K562 (cell line): ENCODE measurements around the gene ACTR3. TPM values are rescaled to one million over a fixed set of nuclear protein-coding genes. Genes with fewer than 3 reads are reported as not detected.

ENCODE experiments used
- ATAC-seq: fragments of 200-7000 bp; cut with Tn5 transposase; 3 replicates; pipeline ENCODE4 v1.9.1; 2020; ENCODE audit warnings: moderate library complexity
- BruUV-seq: library from RNA; stranded (reverse); fragments of 400-500 nt; replicated peaks from 2 replicates; lab custom pipeline; 2021; lab: Mats Ljungman, UMichigan
- CTCF ChIA-PET: fragments of 300-600 bp; formaldehyde crosslinking; extraction: SDS; loops from one replicate; lab custom pipeline; 2021; ENCODE audit warnings: low intra/inter-chr PET ratio; lab: Yijun Ruan, JAX
- POLR2A ChIA-PET: fragments of 300-600, 350-650 bp; sonication (Branson Sonifier 250); formaldehyde crosslinking; extraction: SDS; loops from one replicate; lab custom pipeline; 2021; ENCODE audit warnings: antibody characterized with exemption, inconsistent platforms; lab: Yijun Ruan, JAX
- DNase-seq, 4 experiments: peaks; one replicate each; pipeline versions ENCODE4 v3.0.0 to v3.0.0-alpha.2; 2011 to 2018; ENCODE audit warnings: low spot score in 3 of 4, mixed read lengths in 3 of 4; ENCODE audit errors: extremely low read depth in 1 of 4
- FAIRE-seq: peaks from 2 replicates; lab custom pipeline; 2011; peaks lifted over from hg19 to GRCh38; lab: Jason Lieb, UNC
- H2AFZ ChIP-seq: 2 replicates; pipeline ENCODE4 v1.6.0; 2011; ENCODE audit warnings: low read depth, low read length, control low read depth, inconsistent platforms
- H3K27ac ChIP-seq: fragments of 200-600 bp; 3 replicates; pipeline ENCODE4 v1.8.0; 2011; ENCODE audit warnings: low read depth, mild to moderate bottlenecking, control low read depth, inconsistent platforms, low read length, moderate library complexity, mixed read lengths; ENCODE audit errors: extremely low read depth
- H3K27me3 ChIP-seq, 2 experiments: fragments of 300-600 bp in 1 of 2; 2 replicates in 1 of 2; 3 replicates in 1 of 2; pipeline versions ENCODE4 v1.6.0 to v1.8.0; 2011; ENCODE audit warnings: inconsistent platforms in 2 of 2, low read length in 2 of 2, mild to moderate bottlenecking in 1 of 2, mixed read lengths in 1 of 2, moderate library complexity in 1 of 2; ENCODE audit not compliant: control insufficient read depth in 2 of 2, insufficient read depth in 2 of 2
- H3K36me3 ChIP-seq: fragments of 300-600 bp; 3 replicates; pipeline ENCODE4 v1.8.0; 2011; ENCODE audit warnings: mild to moderate bottlenecking, low read length, inconsistent platforms; ENCODE audit not compliant: control insufficient read depth, insufficient read depth
- H3K4me1 ChIP-seq, 2 experiments: fragments of 200-600 bp in 1 of 2; replicated peaks in 1 of 2; 2 replicates in 1 of 2; 3 replicates in 1 of 2; pipeline versions ENCODE4 v1.5.1 to v1.8.0; 2011; ENCODE audit warnings: inconsistent platforms in 2 of 2, low read length in 2 of 2, mild to moderate bottlenecking in 1 of 2, mixed read lengths in 1 of 2, moderate library complexity in 1 of 2; ENCODE audit not compliant: control insufficient read depth in 2 of 2, insufficient read depth in 2 of 2
- H3K4me2 ChIP-seq: 2 replicates; pipeline ENCODE4 v1.6.1; 2011; ENCODE audit warnings: low read length, control low read depth, inconsistent platforms, mixed read lengths; ENCODE audit not compliant: insufficient read depth
- H3K4me3 ChIP-seq: fragments of 200-600 bp; sonication (generic), shearing (Covaris generic); 2 replicates; pipeline ENCODE4 v1.5.1; 2016; ENCODE audit warnings: control low read depth, inconsistent platforms
- H3K79me2 ChIP-seq: fragments of 200-600 bp; 3 replicates; pipeline ENCODE4 v1.8.0; 2011; ENCODE audit warnings: low read length, inconsistent platforms; ENCODE audit not compliant: control insufficient read depth, insufficient read depth
- H3K9ac ChIP-seq, 2 experiments: 2 replicates each; pipeline versions ENCODE4 v1.6.0 to v1.6.1; 2011; ENCODE audit warnings: low read depth in 2 of 2, low read length in 2 of 2, control low read depth in 1 of 2, inconsistent platforms in 1 of 2, mild to moderate bottlenecking in 1 of 2, mixed read lengths in 1 of 2; ENCODE audit not compliant: insufficient read depth in 1 of 2
- H3K9me1 ChIP-seq: one replicate; pipeline ENCODE4 v1.6.0; 2011; ENCODE audit warnings: inconsistent platforms, mild to moderate bottlenecking, low read length, moderate library complexity; ENCODE audit not compliant: control insufficient read depth, insufficient read depth
- H3K9me3 ChIP-seq: replicated peaks from 2 replicates; pipeline ENCODE4 v1.5.1; 2011; ENCODE audit warnings: low read depth, low read length, inconsistent platforms; ENCODE audit not compliant: control insufficient read depth, insufficient read depth
- H4K20me1 ChIP-seq: replicated peaks from 2 replicates; pipeline ENCODE4 v1.6.1; 2011; ENCODE audit warnings: low read length, inconsistent platforms, mixed read lengths; ENCODE audit not compliant: control insufficient read depth, insufficient read depth
- GABPB2 ChIP-seq: fragments of 250-450 bp; sonication (Bioruptor Pico); conservative IDR thresholded peaks from 2 replicates; pipeline ENCODE4 v1.5.1; 2021; ENCODE audit warnings: mild to moderate bottlenecking
- KAT8 ChIP-seq: fragments of 450-650 bp; IDR thresholded peaks from 2 replicates; pipeline ENCODE4 v1.6.1; 2016; ENCODE audit warnings: low read depth, mild to moderate bottlenecking
- POU5F1 ChIP-seq: fragments of 150-350 bp; IDR thresholded peaks from 2 replicates; pipeline ENCODE4 v1.6.1; 2014; ENCODE audit warnings: borderline replicate concordance, low read length, low read depth, mild to moderate bottlenecking; ENCODE audit not compliant: partially characterized antibody
- PYGO2 ChIP-seq: fragments of 450-650 bp; IDR thresholded peaks from 2 replicates; pipeline ENCODE4 v1.6.1; 2016; ENCODE audit warnings: mild to moderate bottlenecking, missing genetic modification characterization, moderate library complexity, missing compliant biosample characterization
- SPI1 ChIP-seq: IDR thresholded peaks from 2 replicates; pipeline ENCODE4 v1.6.1; 2011; ENCODE audit warnings: low read depth, low read length, control low read depth, borderline replicate concordance
- ZNF639 ChIP-seq, 2 experiments: fragments of 200-800 bp in 1 of 2; sonication (Bioruptor generic) in 1 of 2; sonication (generic) in 1 of 2; formaldehyde crosslinking in 1 of 2; IDR thresholded peaks in 1 of 2; conservative IDR thresholded peaks in 1 of 2; 2 replicates each; pipeline versions ENCODE4 v1.5.0 to v1.6.1; 2016 to 2020; ENCODE audit warnings: missing compliant biosample characterization in 1 of 2, missing genetic modification characterization in 1 of 2, missing genetic modification reagents in 1 of 2
- ZNF644 ChIP-seq: fragments of 200-800 bp; sonication (Bioruptor generic); IDR thresholded peaks from 2 replicates; pipeline ENCODE4 v1.6.1; 2016; ENCODE audit warnings: low read depth, missing genetic modification characterization, missing compliant biosample characterization
- WGBS: fragments of 100-300 bp; shearing (Covaris generic); methylation state at CpG from one replicate; pipeline ENCODE4 v1.1.6; 2016; ENCODE audit warnings: low coverage, mixed read lengths; ENCODE audit not compliant: insufficient coverage; ENCODE audit errors: missing lambda C conversion rate; 5-methylcytosine and 5-hydroxymethylcytosine counted together
- in situ Hi-C: fragments of 300-500 bp; cut with MboI; formaldehyde crosslinking; loops from 4 replicates; pipeline ENCODE4 v1.15.0; 2018; ENCODE audit warnings: inconsistent platforms, mixed read lengths
- intact Hi-C: fragments of 100-400 bp; cut with micrococcal nuclease; formaldehyde crosslinking; loops from 2 replicates; pipeline ENCODE4 v1.14.2; 2022
- polyA plus RNA-seq, 8 experiments: library from polyadenylated mRNA; depleted of rRNA in 4 of 8; stranded (reverse) in 5 of 8; unstranded in 3 of 8; fragments of >200 nt; fragmentation: Nextera tagmentation in 2 of 8; fragmentation: Illumina TruSeq in 1 of 8; extraction: Ambion mirVana in 2 of 8; extraction: Trizol in 1 of 8; gene quantifications; 2 replicates each; pipeline versions ENCODE4 v1.2.1 to v1.2.3, GENCODE V29; 2011 to 2014; ENCODE audit warnings: inconsistent platforms in 1 of 8, missing spikeins in 1 of 8
- total RNA-seq, 7 experiments: library from RNA; depleted of rRNA in 6 of 7; stranded (reverse); fragments of >200 nt in 6 of 7; fragmentation: Illumina TruSeq in 2 of 7; extraction: Trizol in 2 of 7; gene quantifications; 2 replicates each; pipeline versions ENCODE4 v1.2.1 to v1.2.3, GENCODE V29; 2011 to 2021; ENCODE audit warnings: low replicate concordance in 1 of 7
- TF ChIP-seq, protein P1 (sequence below): fragments of 250-450 bp; sonication (Bioruptor Pico); IDR thresholded peaks from 2 replicates; pipeline ENCODE4 v1.8.0; 2022; ENCODE audit warnings: moderate library complexity, mild to moderate bottlenecking, inconsistent platforms

The ACTR3 gene
- total and polyA plus RNA-seq, 9 of the 15 experiments (the other 6 are each of a cell fraction or from before 2014, with no cell fraction given): 49.0 to 354 (median 249) TPM

DNA sequence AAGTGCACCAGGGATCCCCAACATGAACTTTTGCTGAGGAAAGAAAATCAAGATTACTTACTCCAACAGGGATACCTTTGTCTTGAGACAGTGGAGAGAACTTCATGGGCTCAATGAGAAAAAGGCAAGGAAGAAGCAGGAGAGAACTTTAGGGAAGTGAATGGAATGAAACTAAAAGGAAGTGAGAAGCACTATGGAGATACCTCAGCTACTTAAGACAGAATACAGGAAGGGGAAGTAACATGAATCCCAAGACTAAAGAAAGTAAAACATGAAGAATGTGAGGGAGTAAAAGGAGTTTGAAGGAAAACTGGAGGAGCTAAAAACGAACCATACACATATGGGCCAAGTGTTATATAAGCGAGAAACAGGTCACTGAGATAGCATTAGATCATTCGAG lies 32.4 kb upstream of the ACTR3 start:
- CTCF ChIA-PET: no interaction called here
- Histone ChIP-seq H3K9me1 (no peaks in the 10 kb centered on the region), H3K27ac (0 out of 3 replicates have a peak overlapping the region, but pooled peaks have one; percentile 8), H3K4me2 (no peak overlapping the region), H2AFZ (peak overlapping the region; percentile 79; the same call in 1 of the 2 replicates), H3K9me3 (no peaks in the 10 kb centered on the region), H3K36me3 (no peaks in the 10 kb centered on the region), H3K4me1 (peaks cover 0 to 13% of the 10 kb centered on the region in 2 experiments; a peak in 4 of 5 replicates), H3K79me2 (no peaks in the 10 kb centered on the region), H3K27me3 (no peaks in the 10 kb centered on the region), H3K4me3 (no peak overlapping the region), H4K20me1 (no peaks in the 10 kb centered on the region), H3K9ac (no peak overlapping the region)
- no peak for TF ChIP-seq ZNF644 (tag)
- TF ChIP-seq GABPB2 (CRISPR knock-in tag): no peak
- TF ChIP-seq, protein P1, sequence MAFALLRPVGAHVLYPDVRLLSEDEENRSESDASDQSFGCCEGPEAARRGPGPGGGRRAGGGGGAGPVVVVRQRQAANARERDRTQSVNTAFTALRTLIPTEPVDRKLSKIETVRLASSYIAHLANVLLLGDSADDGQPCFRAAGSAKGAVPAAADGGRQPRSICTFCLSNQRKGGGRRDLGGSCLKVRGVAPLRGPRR: no peak
- TF ChIP-seq SPI1: peak; percentile 75; the same call in 1 of the 2 replicates
- no peak for TF ChIP-seq POU5F1
- no peak for TF ChIP-seq ZNF639 (CRISPR knock-in tag; conservative IDR thresholded peaks at IDR 0.05 in 1 of 2, IDR thresholded peaks at IDR 0.05 in 1 of 2)
- 0 out of 2 replicates have a peak, but pooled peaks have one; percentile 35 for TF ChIP-seq PYGO2 (tag)
- TF ChIP-seq KAT8: no peak
- FAIRE-seq (no peak), DNase-seq (no peak), ATAC-seq (no peak)
- no TSS peak for BruUV-seq
- 54% methylated on average over 3 of the region's 3 CpGs for WGBS
- POLR2A ChIA-PET: no interaction called here
- intact Hi-C loops (no loop called here), in situ Hi-C loops (no loop called here)
